Measurements from ENCODE around the gene NAIF1.

- no peak for TF ChIP-seq CTCF (IDR thresholded peaks at IDR 0.05; ENCODE audit: low read depth, low read length)
- no peak for TF ChIP-seq EZH2phosphoT487 (IDR thresholded peaks at IDR 0.05; ENCODE audit: low read depth)
Observed at GRCh38 chr9:128085943-128086342, 18.8 kb upstream of the NAIF1 start.
